ENCODE data around the gene LRFN2.

Gene LRFN2

DNA sequence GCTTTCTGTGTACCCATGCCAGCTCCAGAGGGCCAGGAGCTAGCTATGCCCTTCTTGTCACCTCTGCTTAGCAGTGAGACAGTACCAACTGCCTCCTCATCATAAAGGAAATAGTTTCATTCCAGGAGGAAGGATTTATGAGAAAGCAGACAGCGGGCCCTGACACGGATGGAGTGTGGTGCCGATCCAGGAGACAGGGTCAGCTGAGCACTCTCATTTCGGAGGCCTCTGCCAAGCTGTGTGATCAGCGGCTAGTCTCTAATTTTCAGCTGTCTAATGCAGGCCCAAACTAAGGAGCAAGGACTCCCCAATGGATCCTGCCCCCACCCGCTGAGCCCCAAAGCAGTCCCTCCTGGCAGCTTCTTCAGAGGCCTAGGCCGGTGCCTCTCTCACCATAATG is 103.1 kb downstream of the LRFN2 start:
- no peak for DNase-seq
- intact Hi-C loops (cut with DNase I) = no loop called here

DNA sequence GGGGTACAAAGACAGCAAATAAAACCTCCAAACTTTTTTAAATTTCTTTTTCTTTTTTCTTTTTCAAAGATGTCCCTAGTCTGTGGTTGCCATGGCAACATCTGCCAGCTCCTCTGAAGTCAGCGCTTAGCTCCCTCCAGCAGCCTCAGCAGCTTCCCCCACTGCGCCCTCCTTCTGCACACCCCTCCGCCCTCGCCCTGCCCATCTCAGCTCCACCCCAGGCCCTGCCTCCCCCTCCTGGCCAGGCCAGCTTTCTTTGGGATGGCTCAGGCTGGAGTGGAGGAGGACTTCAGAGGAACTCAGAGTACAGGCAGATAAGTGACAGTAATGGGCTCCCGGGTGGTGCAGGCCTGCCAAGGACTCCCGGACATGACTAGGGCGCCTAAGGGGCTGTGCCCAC is 104.6 kb downstream of the LRFN2 start:
- DNase-seq = peak in 9 of 10 donors; percentile 22 to 97 (median 78)
- intact Hi-C loops (cut with DNase I) = no loop called here

DNA sequence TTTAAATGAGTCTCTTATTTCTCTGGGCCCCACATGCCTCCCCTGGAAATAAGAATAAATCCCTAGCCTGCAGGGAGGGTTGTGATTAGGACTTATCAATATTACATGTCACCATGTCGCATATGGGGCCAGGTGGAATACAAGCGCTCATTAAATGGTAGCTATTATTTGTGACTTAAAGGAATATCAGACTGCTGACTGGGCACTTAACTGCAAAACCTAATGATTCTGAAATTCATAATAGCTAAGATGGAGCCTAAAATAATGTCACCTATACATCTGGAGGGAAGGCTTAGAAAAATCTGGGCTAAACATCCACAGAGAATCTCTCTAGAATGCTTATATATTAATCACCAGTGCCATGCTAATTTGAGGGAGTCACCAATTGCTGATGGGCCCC is 106.5 kb downstream of the LRFN2 start:
- DNase-seq = no peak
- intact Hi-C loops (cut with DNase I) = no loop called here

DNA sequence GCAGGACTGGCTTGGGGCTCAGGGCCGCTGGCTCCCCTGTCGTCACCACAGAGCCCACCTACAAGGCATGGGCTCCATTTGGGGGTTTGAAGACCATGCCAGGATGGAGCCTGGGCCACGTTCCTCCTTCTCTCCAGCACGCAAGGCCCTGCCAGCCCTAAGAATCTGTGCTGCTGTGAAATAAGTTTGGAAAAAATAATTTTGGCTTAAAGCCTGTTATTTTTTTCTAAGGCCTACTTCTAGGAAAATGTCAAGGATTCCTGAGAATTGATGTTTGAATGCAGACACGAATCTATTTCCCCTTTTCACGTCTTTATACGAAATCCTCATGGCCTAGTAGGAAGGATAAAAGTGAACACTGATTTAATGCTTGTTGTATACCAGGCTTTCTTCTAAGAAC is 107.5 kb downstream of the LRFN2 start:
- intact Hi-C loops (cut with DNase I) = no loop called here
- no peak for DNase-seq

- peak in 4 of 10 donors; percentile 21 to 89 (median 64) for DNase-seq
- intact Hi-C loops (cut with DNase I) = no loop called here
Observed at GRCh38 chr6:40477246-40478126, 109.7 kb downstream of the LRFN2 start.

- intact Hi-C loops (cut with DNase I) = no loop called here
Observed at GRCh38 chr6:40476673-40477072, 110.5 kb downstream of the LRFN2 start.

GRCh38 chr6:40474937-40475336 is 112.2 kb downstream of the LRFN2 start:
- DNase-seq = peak in 2 of 10 donors; percentile 23 to 26
- intact Hi-C loops (cut with DNase I) = no loop called here

More at GRCh38 chr6:40476673-40477072, 110.5 kb downstream of the LRFN2 start:
- DNase-seq = no peak

GRCh38 chr6:40473026-40473425 is 114.1 kb downstream of the LRFN2 start:
- intact Hi-C loops (cut with DNase I) = no loop called here
- DNase-seq = no peak

DNA sequence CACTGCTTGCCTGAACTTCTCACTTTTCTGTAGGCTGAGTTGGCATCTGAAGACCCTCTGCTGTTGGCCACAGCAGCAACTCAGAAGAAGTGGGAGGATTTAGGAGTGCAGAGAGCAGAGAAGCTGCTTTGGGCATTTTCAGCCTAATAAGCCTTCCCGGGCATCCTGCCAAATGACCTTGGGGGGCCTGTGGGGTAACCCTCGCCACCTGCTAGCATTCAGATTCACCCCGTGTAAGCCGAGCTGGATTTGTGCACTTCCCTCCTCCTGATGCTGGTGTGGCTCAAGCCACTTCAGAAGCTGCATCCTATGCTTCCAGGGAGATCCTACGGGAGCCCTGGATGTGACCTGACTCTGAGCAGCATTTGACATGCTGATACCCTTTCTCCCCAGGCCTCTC is 114.8 kb downstream of the LRFN2 start:
- DNase-seq = no peak
- intact Hi-C loops (cut with DNase I) = no loop called here

- intact Hi-C loops (cut with DNase I) = no loop called here
Observed at GRCh38 chr6:40471243-40471642, 115.9 kb downstream of the LRFN2 start.

DNA sequence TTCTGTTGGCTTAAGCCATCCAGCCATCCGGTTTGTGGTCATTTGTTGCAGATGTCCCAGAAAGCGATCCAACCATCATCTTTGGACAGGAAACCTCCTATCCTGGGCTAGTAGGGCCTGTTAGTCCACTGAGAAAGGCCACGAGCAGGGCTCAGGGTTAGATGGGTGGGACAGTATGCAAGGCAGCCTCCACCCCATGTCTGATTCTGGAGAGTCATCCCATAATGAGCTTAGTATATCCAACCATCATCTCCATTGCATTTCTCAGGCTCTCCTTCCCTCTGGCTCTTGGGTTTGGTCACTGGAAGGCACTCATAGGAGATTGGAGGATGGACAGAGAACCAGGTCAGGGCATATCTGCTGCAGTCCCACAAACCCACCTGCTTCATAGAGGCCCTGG is 117.8 kb downstream of the LRFN2 start:
- intact Hi-C loops (cut with DNase I) = no loop called here
- DNase-seq = no peak

More at GRCh38 chr6:40471243-40471642, 115.9 kb downstream of the LRFN2 start:
- no peak for DNase-seq

GRCh38 chr6:40466986-40467539 is 120.1 kb downstream of the LRFN2 start:
- DNase-seq = no peak
- intact Hi-C loops (cut with DNase I) = no loop called here

DNA sequence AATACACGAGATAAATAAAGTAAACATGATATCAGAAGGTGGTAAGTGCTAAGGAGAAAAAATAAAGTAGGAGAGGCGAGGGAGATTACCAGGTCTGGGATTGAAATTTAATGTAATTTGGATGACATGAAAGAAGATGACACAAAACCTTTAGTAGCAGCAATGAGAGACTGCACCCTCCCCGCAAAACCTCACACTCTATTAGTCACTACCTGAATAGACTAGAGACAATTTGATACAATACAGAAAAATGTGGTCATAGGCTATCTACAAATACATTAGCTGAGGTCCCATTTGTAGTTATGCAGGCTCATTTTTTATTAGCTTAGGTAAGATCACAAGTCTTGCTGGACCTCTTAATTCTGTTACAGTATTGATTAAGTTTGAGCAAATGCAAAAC is 125.5 kb downstream of the LRFN2 start:
- no peak for DNase-seq
- intact Hi-C loops (cut with DNase I) = no loop called here

DNA sequence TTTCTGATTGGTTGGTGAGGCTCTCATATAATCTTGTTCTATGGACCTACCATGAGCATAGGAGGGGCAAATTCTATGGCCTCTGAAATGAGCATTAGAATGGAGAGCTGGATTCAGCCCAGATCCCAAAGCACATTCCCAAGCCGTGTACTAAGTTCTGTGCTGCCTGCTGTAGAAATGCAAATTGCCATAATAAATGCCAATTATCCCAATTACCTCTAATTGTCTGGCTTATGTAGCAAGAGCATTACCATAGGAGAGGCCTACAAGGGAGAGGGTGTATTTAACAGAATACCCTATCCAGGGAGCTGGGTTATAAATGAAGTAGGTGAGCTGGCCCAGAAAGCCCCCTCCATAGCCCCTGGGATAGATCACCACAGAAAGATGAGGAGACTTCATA is 126.8 kb downstream of the LRFN2 start:
- intact Hi-C loops (cut with DNase I) = no loop called here
- DNase-seq = no peak

- no peak for DNase-seq
- intact Hi-C loops (cut with DNase I) = no loop called here
Observed at GRCh38 chr6:40457261-40457660, 129.9 kb downstream of the LRFN2 start.

DNA sequence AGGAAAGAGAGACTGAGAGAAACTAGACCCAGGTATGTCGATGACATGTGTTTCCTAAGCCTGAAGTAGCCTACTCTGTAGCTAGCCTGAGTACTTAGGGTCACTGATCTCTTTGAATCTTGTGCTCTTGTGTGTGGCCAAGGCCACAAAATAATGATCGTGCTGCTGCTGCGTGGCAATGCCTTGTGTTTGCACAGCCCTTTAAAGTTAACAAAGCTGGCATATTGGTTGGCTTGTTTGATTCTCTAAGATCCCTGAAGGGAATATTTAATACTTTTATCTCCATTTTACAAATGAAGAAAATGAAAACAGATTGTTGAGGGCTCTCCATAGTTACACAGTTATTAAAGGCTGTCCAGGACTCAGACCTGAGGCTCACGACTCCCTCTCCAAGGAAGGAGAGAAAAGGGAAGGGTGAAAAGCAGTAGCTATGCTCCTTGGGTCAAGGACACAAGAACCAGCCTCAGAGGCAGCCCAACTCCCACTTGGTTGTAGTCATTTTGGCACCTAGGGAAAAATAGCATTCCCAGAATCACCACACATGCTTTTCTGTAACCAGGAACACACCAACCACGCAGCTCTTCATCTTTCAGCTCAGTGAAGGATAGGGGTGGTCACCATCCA is 130.7 kb downstream of the LRFN2 start:
- DNase-seq = no peak
- intact Hi-C loops (cut with DNase I) = no loop called here

DNA sequence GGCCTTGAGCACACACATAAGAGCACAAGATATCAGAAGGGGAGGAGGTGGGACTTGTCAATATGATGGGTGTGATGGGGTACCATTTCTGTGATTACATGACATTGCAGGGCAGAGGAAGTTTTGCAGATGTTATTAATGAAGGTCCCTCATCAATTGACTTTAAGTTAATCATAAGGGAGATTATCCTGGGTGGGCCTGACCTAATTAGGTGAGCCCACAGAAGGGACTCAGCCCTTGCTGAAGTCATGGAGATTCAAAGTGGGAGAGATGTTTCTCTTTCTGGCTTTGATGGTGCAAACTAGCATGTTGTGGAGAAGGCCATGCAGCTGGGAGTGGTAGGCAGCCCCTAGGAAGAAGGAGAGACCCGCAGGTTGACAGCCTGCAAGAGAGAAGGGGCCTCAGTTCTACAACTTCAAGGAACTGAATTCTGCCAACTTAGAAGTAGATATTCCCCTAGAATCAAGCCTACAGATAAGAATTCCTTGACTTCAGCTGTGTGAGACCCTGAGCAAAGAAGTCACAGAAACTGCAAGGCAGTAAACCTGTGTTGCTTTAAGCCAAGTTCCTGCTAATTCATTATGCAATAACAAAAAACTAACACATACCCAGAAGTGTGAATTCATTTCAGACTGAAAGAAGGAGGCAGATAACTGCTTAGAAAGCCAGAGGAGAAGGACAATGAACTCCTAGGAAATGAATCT is 131.3 kb downstream of the LRFN2 start:
- intact Hi-C loops (cut with DNase I) = no loop called here
- DNase-seq = no peak

DNA sequence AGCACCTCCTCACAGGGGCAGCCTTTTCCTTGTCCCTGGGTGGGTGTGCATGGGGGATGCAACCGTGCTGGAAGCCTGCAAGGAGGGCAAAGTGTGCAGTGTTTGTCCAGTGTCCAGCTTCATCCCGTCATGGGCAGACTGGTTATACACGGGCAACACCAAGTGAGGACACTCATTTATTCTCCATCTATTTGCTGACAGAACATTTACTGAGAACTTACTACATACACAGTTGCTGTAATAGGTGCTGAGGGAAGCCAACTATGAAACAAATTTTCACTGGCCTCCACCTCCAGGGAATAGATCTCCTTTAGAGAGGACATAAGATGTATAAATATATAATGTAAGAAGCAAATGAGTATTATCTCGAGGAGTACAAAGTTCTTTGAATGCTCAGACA is 136.7 kb downstream of the LRFN2 start:
- DNase-seq = no peak
- intact Hi-C loops (cut with DNase I) = no loop called here

DNA sequence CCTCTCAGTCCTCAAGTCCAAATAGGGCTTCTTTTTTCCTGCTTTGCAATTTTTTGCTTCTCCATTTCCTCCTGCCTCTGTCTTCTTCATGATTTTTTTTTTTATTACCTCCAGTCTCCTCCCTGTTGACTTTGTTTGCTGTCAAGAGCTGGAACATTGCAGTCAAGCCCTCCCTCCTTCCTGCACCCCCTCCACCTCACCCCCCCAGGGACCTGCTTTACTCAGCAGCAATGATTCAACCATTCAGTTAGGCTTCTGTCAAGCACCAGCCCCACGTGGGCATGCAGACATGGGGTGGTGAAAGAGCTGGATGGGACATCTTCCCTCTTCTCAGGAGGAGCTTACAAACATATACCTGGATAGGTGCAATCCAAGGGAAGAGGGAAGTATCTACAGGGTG is 142.4 kb downstream of the LRFN2 start:
- intact Hi-C loops (cut with DNase I) = no loop called here
- no peak for DNase-seq

GRCh38 chr6:40444312-40444711 is 142.9 kb downstream of the LRFN2 start:
- intact Hi-C loops (cut with DNase I) = no loop called here
- DNase-seq = no peak

DNA sequence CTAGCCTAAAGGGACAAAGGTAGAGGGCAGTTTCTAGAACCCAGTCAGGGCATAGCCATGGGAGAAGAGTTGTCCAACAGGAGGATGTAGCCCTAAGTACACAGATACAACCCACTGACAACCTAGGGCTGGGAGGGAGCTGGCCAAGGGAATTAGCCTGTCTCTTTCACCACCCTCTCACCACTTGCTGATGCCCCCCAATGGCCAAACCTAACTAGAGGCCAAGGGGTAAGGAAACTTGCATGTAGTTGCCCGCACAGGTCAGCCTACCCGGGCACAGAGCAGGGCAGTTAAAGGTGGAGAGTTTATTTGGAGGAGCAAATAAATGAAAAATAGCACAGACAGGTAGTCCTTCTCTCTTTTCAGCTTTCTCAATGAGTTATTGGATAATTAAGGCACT is 143.3 kb downstream of the LRFN2 start:
- intact Hi-C loops (cut with DNase I) = no loop called here
- DNase-seq = no peak

Data from posterior cingulate gyrus (tissue), 11 donors.